ENCODE results near the gene ASIP. TPM values are rescaled to one million over a fixed set of nuclear protein-coding genes. Genes with fewer than 3 reads are reported as not detected.
A peak's percentile ranks its signal among the peaks of the same experiment; 100 is the strongest.

Gene ASIP
- total and polyA plus RNA-seq, 2 of the 13 experiments (the other 11 are each of a cell fraction or from before 2014, with no cell fraction given), result not detected

DNA sequence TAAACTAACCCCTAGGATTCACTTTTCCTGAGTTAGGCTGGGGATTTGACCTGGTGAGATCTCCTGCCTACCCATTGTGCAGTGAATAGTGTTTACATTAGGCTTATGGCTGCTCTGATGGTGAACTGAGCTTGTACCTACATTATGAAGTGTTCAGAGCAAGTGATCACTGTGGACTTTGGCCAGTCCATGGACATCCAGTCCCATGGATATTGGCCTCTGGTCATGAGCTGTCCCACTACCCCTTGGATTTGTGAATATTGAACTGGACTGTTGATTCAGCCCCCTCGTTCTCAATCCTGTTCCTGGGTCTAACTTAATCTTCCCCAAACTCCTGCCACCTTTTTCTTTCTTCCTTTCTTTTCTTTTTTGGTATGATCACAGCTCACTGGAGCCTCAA lies 13.8 kb downstream of the ASIP start (continued):
- TF ChIP-seq, protein P1, sequence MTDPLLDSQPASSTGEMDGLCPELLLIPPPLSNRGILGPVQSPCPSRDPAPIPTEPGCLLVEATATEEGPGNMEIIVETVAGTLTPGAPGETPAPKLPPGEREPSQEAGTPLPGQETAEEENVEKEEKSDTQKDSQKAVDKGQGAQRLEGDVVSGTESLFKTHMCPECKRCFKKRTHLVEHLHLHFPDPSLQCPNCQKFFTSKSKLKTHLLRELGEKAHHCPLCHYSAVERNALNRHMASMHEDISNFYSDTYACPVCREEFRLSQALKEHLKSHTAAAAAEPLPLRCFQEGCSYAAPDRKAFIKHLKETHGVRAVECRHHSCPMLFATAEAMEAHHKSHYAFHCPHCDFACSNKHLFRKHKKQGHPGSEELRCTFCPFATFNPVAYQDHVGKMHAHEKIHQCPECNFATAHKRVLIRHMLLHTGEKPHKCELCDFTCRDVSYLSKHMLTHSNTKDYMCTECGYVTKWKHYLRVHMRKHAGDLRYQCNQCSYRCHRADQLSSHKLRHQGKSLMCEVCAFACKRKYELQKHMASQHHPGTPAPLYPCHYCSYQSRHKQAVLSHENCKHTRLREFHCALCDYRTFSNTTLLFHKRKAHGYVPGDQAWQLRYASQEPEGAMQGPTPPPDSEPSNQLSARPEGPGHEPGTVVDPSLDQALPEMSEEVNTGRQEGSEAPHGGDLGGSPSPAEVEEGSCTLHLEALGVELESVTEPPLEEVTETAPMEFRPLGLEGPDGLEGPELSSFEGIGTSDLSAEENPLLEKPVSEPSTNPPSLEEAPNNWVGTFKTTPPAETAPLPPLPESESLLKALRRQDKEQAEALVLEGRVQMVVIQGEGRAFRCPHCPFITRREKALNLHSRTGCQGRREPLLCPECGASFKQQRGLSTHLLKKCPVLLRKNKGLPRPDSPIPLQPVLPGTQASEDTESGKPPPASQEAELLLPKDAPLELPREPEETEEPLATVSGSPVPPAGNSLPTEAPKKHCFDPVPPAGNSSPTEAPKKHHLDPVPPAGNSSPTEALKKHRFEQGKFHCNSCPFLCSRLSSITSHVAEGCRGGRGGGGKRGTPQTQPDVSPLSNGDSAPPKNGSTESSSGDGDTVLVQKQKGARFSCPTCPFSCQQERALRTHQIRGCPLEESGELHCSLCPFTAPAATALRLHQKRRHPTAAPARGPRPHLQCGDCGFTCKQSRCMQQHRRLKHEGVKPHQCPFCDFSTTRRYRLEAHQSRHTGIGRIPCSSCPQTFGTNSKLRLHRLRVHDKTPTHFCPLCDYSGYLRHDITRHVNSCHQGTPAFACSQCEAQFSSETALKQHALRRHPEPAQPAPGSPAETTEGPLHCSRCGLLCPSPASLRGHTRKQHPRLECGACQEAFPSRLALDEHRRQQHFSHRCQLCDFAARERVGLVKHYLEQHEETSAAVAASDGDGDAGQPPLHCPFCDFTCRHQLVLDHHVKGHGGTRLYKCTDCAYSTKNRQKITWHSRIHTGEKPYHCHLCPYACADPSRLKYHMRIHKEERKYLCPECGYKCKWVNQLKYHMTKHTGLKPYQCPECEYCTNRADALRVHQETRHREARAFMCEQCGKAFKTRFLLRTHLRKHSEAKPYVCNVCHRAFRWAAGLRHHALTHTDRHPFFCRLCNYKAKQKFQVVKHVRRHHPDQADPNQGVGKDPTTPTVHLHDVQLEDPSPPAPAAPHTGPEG (CRISPR knock-in tag; IDR thresholded peaks at IDR 0.05), result no peak
- TF ChIP-seq ZNF557 (CRISPR knock-in tag; IDR thresholded peaks at IDR 0.05) (no peak), ZNF567 (CRISPR knock-in tag; IDR thresholded peaks at IDR 0.05; ENCODE audit: borderline replicate concordance) (0 out of 2 replicates have a peak, but pooled peaks have one; percentile 42), FLYWCH1 (CRISPR knock-in tag; IDR thresholded peaks at IDR 0.05) (no peak), ZNF670 (CRISPR knock-in tag; IDR thresholded peaks at IDR 0.05; ENCODE audit: borderline replicate concordance) (no peak), ZSCAN9 (CRISPR knock-in tag; IDR thresholded peaks at IDR 0.05; ENCODE audit: borderline replicate concordance) (no peak), IRF2 (CRISPR knock-in tag; IDR thresholded peaks at IDR 0.05) (no peak), KLF9 (CRISPR knock-in tag; IDR thresholded peaks at IDR 0.05; ENCODE audit: low read depth) (no peak), GABPB1 (CRISPR knock-in tag; IDR thresholded peaks at IDR 0.05) (no peak), GATAD1 (CRISPR knock-in tag; IDR thresholded peaks at IDR 0.05) (0 out of 2 replicates have a peak, but pooled peaks have one; percentile 10), CBX2 (IDR thresholded peaks at IDR 0.05; ENCODE audit: low read depth, low read length) (no peak), CBX2 (CRISPR knock-in tag; IDR thresholded peaks at IDR 0.05; ENCODE audit: low read depth) (no peak), PCBP1 (IDR thresholded peaks at IDR 0.05; ENCODE audit: borderline replicate concordance, low read depth, low read length) (no peak)
- TF ChIP-seq, protein P2, sequence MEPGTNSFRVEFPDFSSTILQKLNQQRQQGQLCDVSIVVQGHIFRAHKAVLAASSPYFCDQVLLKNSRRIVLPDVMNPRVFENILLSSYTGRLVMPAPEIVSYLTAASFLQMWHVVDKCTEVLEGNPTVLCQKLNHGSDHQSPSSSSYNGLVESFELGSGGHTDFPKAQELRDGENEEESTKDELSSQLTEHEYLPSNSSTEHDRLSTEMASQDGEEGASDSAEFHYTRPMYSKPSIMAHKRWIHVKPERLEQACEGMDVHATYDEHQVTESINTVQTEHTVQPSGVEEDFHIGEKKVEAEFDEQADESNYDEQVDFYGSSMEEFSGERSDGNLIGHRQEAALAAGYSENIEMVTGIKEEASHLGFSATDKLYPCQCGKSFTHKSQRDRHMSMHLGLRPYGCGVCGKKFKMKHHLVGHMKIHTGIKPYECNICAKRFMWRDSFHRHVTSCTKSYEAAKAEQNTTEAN (CRISPR knock-in tag; conservative IDR thresholded peaks at IDR 0.05), result peak; percentile 50; the same call in 1 of the 2 replicates
- TF ChIP-seq, protein P3, sequence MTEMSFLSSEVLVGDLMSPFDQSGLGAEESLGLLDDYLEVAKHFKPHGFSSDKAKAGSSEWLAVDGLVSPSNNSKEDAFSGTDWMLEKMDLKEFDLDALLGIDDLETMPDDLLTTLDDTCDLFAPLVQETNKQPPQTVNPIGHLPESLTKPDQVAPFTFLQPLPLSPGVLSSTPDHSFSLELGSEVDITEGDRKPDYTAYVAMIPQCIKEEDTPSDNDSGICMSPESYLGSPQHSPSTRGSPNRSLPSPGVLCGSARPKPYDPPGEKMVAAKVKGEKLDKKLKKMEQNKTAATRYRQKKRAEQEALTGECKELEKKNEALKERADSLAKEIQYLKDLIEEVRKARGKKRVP (CRISPR knock-in tag; IDR thresholded peaks at IDR 0.05), result no peak
- TF ChIP-seq, protein P4, sequence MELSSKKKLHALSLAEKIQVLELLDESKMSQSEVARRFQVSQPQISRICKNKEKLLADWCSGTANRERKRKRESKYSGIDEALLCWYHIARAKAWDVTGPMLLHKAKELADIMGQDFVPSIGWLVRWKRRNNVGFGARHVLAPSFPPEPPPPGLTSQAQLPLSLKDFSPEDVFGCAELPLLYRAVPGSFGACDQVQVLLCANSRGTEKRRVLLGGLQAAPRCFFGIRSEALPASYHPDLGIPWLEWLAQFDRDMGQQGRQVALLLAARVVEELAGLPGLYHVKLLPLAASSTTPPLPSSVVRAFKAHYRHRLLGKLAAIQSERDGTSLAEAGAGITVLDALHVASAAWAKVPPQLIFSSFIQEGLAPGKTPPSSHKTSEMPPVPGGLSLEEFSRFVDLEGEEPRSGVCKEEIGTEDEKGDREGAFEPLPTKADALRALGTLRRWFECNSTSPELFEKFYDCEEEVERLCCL (CRISPR knock-in tag; IDR thresholded peaks at IDR 0.05; ENCODE audit: borderline replicate concordance), result no peak
- TF ChIP-seq, protein P5, sequence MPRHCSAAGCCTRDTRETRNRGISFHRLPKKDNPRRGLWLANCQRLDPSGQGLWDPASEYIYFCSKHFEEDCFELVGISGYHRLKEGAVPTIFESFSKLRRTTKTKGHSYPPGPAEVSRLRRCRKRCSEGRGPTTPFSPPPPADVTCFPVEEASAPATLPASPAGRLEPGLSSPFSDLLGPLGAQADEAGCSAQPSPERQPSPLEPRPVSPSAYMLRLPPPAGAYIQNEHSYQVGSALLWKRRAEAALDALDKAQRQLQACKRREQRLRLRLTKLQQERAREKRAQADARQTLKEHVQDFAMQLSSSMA (CRISPR knock-in tag; IDR thresholded peaks at IDR 0.05), result no peak
- TF ChIP-seq, protein P6, sequence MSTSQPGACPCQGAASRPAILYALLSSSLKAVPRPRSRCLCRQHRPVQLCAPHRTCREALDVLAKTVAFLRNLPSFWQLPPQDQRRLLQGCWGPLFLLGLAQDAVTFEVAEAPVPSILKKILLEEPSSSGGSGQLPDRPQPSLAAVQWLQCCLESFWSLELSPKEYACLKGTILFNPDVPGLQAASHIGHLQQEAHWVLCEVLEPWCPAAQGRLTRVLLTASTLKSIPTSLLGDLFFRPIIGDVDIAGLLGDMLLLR (CRISPR knock-in tag; IDR thresholded peaks at IDR 0.05), result no peak

Measured in HepG2 (cell line).